ENCODE measurements around the gene ASXL2. TPM values are rescaled to one million over a fixed set of nuclear protein-coding genes. Genes with fewer than 3 reads are reported as not detected.

Gene ASXL2
- total and polyA plus RNA-seq, 2 of the 13 experiments (the other 11 are each of a cell fraction or from before 2014, with no cell fraction given): 12.1 to 19.2 TPM

DNA sequence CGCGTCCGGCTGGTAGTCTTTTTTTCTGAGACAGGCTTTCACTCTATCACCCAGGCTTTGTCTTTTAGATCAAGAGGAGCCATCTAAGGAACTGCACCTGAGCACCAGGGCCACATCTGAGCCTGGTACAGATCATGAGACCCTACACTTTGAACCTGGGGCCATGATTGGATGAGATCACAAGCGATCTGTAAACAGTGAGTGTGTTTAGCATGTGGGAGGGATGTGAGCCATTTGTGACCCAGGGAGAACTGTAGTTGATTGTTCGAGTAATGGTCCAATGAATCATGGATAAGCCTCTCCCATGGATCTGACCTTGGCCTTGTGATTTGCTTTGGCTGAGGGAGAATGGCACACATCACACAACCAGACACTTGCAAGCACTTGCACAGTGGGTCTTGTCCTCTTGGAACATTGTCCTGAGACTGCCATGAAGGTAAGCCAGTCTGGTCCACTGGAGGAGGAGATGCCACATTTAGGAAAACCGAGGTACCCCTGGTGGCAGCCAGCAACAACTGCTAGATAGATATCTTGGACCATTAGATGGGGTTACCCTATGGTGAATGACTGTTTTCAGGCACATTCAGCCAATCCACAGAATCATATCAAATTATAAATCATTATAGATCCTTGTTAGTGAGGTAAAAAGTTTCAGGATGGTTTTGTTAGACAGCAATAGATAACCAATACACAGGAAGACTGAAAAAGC is 185.4 kb downstream of the ASXL2 start (continued):
- TF ChIP-seq, protein P1, sequence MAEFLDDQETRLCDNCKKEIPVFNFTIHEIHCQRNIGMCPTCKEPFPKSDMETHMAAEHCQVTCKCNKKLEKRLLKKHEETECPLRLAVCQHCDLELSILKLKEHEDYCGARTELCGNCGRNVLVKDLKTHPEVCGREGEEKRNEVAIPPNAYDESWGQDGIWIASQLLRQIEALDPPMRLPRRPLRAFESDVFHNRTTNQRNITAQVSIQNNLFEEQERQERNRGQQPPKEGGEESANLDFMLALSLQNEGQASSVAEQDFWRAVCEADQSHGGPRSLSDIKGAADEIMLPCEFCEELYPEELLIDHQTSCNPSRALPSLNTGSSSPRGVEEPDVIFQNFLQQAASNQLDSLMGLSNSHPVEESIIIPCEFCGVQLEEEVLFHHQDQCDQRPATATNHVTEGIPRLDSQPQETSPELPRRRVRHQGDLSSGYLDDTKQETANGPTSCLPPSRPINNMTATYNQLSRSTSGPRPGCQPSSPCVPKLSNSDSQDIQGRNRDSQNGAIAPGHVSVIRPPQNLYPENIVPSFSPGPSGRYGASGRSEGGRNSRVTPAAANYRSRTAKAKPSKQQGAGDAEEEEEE (CRISPR knock-in tag; IDR thresholded peaks at IDR 0.05; ENCODE audit: borderline replicate concordance): no peak
- TF ChIP-seq FOXP1 (IDR thresholded peaks at IDR 0.05): peak; percentile 72
- peak; percentile 79 for TF ChIP-seq FOXP1 (CRISPR knock-in tag; IDR thresholded peaks at IDR 0.05)
- TF ChIP-seq, protein P2, sequence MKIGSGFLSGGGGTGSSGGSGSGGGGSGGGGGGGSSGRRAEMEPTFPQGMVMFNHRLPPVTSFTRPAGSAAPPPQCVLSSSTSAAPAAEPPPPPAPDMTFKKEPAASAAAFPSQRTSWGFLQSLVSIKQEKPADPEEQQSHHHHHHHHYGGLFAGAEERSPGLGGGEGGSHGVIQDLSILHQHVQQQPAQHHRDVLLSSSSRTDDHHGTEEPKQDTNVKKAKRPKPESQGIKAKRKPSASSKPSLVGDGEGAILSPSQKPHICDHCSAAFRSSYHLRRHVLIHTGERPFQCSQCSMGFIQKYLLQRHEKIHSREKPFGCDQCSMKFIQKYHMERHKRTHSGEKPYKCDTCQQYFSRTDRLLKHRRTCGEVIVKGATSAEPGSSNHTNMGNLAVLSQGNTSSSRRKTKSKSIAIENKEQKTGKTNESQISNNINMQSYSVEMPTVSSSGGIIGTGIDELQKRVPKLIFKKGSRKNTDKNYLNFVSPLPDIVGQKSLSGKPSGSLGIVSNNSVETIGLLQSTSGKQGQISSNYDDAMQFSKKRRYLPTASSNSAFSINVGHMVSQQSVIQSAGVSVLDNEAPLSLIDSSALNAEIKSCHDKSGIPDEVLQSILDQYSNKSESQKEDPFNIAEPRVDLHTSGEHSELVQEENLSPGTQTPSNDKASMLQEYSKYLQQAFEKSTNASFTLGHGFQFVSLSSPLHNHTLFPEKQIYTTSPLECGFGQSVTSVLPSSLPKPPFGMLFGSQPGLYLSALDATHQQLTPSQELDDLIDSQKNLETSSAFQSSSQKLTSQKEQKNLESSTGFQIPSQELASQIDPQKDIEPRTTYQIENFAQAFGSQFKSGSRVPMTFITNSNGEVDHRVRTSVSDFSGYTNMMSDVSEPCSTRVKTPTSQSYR (CRISPR knock-in tag; IDR thresholded peaks at IDR 0.05; ENCODE audit: borderline replicate concordance): no peak
- no peak for TF ChIP-seq ZNF83 (CRISPR knock-in tag; IDR thresholded peaks at IDR 0.05; ENCODE audit: borderline replicate concordance)
- no peak for TF ChIP-seq KMT2B (CRISPR knock-in tag; IDR thresholded peaks at IDR 0.05)
- no peak for TF ChIP-seq ZNF234 (CRISPR knock-in tag; conservative IDR thresholded peaks at IDR 0.05)
- TF ChIP-seq ZNF124 (CRISPR knock-in tag; IDR thresholded peaks at IDR 0.05): no peak
- TF ChIP-seq DR1 (CRISPR knock-in tag; IDR thresholded peaks at IDR 0.05): no peak
- TF ChIP-seq NR2F6 (IDR thresholded peaks at IDR 0.05): peak; percentile 66; the same call in 1 of the 2 replicates
- TF ChIP-seq NR2F6 (CRISPR knock-in tag; IDR thresholded peaks at IDR 0.05): peak; percentile 79
- no peak for TF ChIP-seq ZSCAN29 (CRISPR knock-in tag; conservative IDR thresholded peaks at IDR 0.05)
- TF ChIP-seq ZNF724P (CRISPR knock-in tag; IDR thresholded peaks at IDR 0.05; ENCODE audit: borderline replicate concordance): no peak
- TF ChIP-seq CENPX (CRISPR knock-in tag; IDR thresholded peaks at IDR 0.05): no peak
- TF ChIP-seq, protein P3, sequence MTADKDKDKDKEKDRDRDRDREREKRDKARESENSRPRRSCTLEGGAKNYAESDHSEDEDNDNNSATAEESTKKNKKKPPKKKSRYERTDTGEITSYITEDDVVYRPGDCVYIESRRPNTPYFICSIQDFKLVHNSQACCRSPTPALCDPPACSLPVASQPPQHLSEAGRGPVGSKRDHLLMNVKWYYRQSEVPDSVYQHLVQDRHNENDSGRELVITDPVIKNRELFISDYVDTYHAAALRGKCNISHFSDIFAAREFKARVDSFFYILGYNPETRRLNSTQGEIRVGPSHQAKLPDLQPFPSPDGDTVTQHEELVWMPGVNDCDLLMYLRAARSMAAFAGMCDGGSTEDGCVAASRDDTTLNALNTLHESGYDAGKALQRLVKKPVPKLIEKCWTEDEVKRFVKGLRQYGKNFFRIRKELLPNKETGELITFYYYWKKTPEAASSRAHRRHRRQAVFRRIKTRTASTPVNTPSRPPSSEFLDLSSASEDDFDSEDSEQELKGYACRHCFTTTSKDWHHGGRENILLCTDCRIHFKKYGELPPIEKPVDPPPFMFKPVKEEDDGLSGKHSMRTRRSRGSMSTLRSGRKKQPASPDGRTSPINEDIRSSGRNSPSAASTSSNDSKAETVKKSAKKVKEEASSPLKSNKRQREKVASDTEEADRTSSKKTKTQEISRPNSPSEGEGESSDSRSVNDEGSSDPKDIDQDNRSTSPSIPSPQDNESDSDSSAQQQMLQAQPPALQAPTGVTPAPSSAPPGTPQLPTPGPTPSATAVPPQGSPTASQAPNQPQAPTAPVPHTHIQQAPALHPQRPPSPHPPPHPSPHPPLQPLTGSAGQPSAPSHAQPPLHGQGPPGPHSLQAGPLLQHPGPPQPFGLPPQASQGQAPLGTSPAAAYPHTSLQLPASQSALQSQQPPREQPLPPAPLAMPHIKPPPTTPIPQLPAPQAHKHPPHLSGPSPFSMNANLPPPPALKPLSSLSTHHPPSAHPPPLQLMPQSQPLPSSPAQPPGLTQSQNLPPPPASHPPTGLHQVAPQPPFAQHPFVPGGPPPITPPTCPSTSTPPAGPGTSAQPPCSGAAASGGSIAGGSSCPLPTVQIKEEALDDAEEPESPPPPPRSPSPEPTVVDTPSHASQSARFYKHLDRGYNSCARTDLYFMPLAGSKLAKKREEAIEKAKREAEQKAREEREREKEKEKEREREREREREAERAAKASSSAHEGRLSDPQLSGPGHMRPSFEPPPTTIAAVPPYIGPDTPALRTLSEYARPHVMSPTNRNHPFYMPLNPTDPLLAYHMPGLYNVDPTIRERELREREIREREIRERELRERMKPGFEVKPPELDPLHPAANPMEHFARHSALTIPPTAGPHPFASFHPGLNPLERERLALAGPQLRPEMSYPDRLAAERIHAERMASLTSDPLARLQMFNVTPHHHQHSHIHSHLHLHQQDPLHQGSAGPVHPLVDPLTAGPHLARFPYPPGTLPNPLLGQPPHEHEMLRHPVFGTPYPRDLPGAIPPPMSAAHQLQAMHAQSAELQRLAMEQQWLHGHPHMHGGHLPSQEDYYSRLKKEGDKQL (CRISPR knock-in tag; IDR thresholded peaks at IDR 0.05; ENCODE audit: low read depth): no peak
- TF ChIP-seq, protein P4, sequence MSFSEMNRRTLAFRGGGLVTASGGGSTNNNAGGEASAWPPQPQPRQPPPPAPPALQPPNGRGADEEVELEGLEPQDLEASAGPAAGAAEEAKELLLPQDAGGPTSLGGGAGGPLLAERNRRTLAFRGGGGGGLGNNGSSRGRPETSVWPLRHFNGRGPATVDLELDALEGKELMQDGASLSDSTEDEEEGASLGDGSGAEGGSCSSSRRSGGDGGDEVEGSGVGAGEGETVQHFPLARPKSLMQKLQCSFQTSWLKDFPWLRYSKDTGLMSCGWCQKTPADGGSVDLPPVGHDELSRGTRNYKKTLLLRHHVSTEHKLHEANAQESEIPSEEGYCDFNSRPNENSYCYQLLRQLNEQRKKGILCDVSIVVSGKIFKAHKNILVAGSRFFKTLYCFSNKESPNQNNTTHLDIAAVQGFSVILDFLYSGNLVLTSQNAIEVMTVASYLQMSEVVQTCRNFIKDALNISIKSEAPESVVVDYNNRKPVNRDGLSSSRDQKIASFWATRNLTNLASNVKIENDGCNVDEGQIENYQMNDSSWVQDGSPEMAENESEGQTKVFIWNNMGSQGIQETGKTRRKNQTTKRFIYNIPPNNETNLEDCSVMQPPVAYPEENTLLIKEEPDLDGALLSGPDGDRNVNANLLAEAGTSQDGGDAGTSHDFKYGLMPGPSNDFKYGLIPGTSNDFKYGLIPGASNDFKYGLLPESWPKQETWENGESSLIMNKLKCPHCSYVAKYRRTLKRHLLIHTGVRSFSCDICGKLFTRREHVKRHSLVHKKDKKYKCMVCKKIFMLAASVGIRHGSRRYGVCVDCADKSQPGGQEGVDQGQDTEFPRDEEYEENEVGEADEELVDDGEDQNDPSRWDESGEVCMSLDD (CRISPR knock-in tag; IDR thresholded peaks at IDR 0.05; ENCODE audit: borderline replicate concordance): no peak
- TF ChIP-seq, protein P5, sequence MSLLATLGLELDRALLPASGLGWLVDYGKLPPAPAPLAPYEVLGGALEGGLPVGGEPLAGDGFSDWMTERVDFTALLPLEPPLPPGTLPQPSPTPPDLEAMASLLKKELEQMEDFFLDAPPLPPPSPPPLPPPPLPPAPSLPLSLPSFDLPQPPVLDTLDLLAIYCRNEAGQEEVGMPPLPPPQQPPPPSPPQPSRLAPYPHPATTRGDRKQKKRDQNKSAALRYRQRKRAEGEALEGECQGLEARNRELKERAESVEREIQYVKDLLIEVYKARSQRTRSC (CRISPR knock-in tag; IDR thresholded peaks at IDR 0.05; ENCODE audit: low read depth): no peak
